GM12865 (cell line): ENCODE results near the gene RPAP3.

Experiments used
- DNase-seq: peaks from one replicate; pipeline ENCODE4 v3.0.0; 2010; ENCODE audit warnings: low read depth
- H3K4me3 ChIP-seq: 2 replicates; pipeline ENCODE4 v1.5.1; 2011; ENCODE audit warnings: mild to moderate bottlenecking, low read depth, low read length, control low read depth
- TF ChIP-seq, protein P1 (sequence below): IDR thresholded peaks from 2 replicates; pipeline ENCODE4 v1.5.1; 2011; ENCODE audit warnings: low read length, control low read depth, low read depth, inconsistent platforms; ENCODE audit not compliant: insufficient read depth; ENCODE audit errors: missing control alignments

RPAP3 gene

DNA sequence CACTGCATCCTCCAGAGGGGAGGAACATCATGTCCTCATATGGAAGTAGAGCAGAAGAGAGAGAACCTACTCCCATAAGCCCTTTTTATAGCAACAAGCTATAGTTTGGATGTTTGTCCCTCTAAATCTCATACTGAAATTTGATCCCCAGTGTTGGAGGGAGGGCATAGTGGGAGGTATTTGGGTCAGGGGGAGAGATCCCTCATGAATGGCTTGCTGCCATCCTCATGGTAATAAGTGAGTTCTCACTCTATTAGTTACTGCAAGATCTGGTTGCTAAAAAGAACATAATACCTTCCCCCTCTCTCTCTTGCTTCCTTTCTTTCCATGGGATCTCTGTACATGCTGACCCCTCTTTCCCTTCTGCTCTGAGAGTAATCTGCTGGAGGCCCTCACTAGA is 93.9 kb downstream of the RPAP3 start:
- no peak for DNase-seq
- TF ChIP-seq, protein P1, sequence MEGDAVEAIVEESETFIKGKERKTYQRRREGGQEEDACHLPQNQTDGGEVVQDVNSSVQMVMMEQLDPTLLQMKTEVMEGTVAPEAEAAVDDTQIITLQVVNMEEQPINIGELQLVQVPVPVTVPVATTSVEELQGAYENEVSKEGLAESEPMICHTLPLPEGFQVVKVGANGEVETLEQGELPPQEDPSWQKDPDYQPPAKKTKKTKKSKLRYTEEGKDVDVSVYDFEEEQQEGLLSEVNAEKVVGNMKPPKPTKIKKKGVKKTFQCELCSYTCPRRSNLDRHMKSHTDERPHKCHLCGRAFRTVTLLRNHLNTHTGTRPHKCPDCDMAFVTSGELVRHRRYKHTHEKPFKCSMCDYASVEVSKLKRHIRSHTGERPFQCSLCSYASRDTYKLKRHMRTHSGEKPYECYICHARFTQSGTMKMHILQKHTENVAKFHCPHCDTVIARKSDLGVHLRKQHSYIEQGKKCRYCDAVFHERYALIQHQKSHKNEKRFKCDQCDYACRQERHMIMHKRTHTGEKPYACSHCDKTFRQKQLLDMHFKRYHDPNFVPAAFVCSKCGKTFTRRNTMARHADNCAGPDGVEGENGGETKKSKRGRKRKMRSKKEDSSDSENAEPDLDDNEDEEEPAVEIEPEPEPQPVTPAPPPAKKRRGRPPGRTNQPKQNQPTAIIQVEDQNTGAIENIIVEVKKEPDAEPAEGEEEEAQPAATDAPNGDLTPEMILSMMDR: no peak
- no peak overlapping the region for H3K4me3 ChIP-seq
